Psoas muscle (tissue), 8 donors: ENCODE measurements around the gene MAP7. TPM values are rescaled to one million over a fixed set of nuclear protein-coding genes. Genes with fewer than 3 reads are reported as not detected.

Experiments used
- ATAC-seq, 4 donors: fragments of 200-7000 bp; cut with Tn5 transposase; one replicate each; pipeline ENCODE4 v1.9.1; 2020; ENCODE audit warnings: moderate library complexity in 3 of 4, mild to moderate bottlenecking in 2 of 4
- DNase-seq, 2 donors: peaks; one replicate each; pipeline ENCODE4 v3.0.0-alpha.2; 2020
- H3K27ac ChIP-seq: fragments of 200-600 bp; one replicate; pipeline ENCODE4 v1.8.0; 2022
- H3K27me3 ChIP-seq, 3 donors: fragments of 200-600 bp in 1 of 3; one replicate each; pipeline versions ENCODE4 v1.6.1 to v1.8.0; 2013 to 2022; ENCODE audit warnings: low read length in 2 of 3, mild to moderate bottlenecking in 2 of 3, moderate library complexity in 1 of 3; ENCODE audit not compliant: insufficient read depth in 3 of 3
- H3K36me3 ChIP-seq, 2 donors: fragments of 200-600 bp in 1 of 2; one replicate each; pipeline versions ENCODE4 v1.6.1 to v1.8.0; 2013 to 2022; ENCODE audit warnings: low read depth in 1 of 2, mild to moderate bottlenecking in 1 of 2, moderate library complexity in 1 of 2; ENCODE audit not compliant: insufficient read depth in 1 of 2
- H3K4me1 ChIP-seq: fragments of 200-600 bp; one replicate; pipeline ENCODE4 v1.8.0; 2022
- H3K4me3 ChIP-seq: fragments of 200-600 bp; one replicate; pipeline ENCODE4 v1.8.0; 2022; ENCODE audit warnings: mild to moderate bottlenecking
- H3K9me3 ChIP-seq: fragments of 200-600 bp; one replicate; pipeline ENCODE4 v1.8.0; 2022
- WGBS, 3 donors: extraction: QIAGEN DNeasy Blood & Tissue Kit; methylation state at CpG; one replicate each; pipeline versions ENCODE4 v1.1.6 to v1.1.7; 2013; 5-methylcytosine and 5-hydroxymethylcytosine counted together
- intact Hi-C, 2 donors: fragments of 100-400 bp; cut with DNase I; formaldehyde crosslinking; loops; one replicate each; pipeline versions ENCODE4 v1.11.0 to v1.14.2; 2022
- polyA plus RNA-seq, 3 donors: library from polyadenylated mRNA; stranded (reverse); fragments of 200-250 nt; gene quantifications; one replicate each; pipeline ENCODE4 v1.2.3, GENCODE V29; 2013
- total RNA-seq, 4 donors: library from RNA; stranded (reverse); fragmentation: NEBNext Ultra II Directional in 2 of 4; extraction: Animal tissue kit (Norgen Biotek cat#: 25700) in 2 of 4; gene quantifications; one replicate each; pipeline versions ENCODE4 v1.2.1 to v1.2.4, GENCODE V29; 2021 to 2023
- TF ChIP-seq, protein P1 (sequence below): fragments of 200-600 bp; IDR thresholded peaks from one replicate; pipeline ENCODE4 v1.8.0; 2022; ENCODE audit warnings: antibody characterized with exemption
- donor health status: healthy with polysubstance abuse.
- donor health status: DM: no; HTN: no; CAD: no; lungs with moderate emphysema.
- donor health status: Bipolar disorder and iron deficiency.
- donor health status: healthy.
- donor health status: DM: yes; HTN: yes; CAD: no.
- donor health status: DM: no; HTN: no; CAD: no.
- donor health status: DM: no; HTN: no; CAD: no.
- donor health status: DM: yes; HTN: yes; CAD: no.

MAP7 gene
- total and polyA plus RNA-seq, 7 donors: 0.10 to 0.94 (median 0.32) TPM

GRCh38 chr6:136467186-136467585 lies 83.0 kb downstream of the MAP7 start:
- intact Hi-C loops: no loop called here
- 60 to 81% (median 64%) methylated on average over 1 of the region's 1 CpG for WGBS, 3 donors
- no peaks in the 10 kb centered on the region for H3K27me3 ChIP-seq
- ATAC-seq (no peak), DNase-seq (no peak)
- TF ChIP-seq, protein P1, sequence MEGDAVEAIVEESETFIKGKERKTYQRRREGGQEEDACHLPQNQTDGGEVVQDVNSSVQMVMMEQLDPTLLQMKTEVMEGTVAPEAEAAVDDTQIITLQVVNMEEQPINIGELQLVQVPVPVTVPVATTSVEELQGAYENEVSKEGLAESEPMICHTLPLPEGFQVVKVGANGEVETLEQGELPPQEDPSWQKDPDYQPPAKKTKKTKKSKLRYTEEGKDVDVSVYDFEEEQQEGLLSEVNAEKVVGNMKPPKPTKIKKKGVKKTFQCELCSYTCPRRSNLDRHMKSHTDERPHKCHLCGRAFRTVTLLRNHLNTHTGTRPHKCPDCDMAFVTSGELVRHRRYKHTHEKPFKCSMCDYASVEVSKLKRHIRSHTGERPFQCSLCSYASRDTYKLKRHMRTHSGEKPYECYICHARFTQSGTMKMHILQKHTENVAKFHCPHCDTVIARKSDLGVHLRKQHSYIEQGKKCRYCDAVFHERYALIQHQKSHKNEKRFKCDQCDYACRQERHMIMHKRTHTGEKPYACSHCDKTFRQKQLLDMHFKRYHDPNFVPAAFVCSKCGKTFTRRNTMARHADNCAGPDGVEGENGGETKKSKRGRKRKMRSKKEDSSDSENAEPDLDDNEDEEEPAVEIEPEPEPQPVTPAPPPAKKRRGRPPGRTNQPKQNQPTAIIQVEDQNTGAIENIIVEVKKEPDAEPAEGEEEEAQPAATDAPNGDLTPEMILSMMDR: no peak
- H3K9me3 ChIP-seq: no peaks in the 10 kb centered on the region
- no peak overlapping the region for H3K27ac ChIP-seq
- no peak overlapping the region for H3K4me3 ChIP-seq
- no peaks in the 10 kb centered on the region for H3K4me1 ChIP-seq
- no peaks in the 10 kb centered on the region for H3K36me3 ChIP-seq

DNA sequence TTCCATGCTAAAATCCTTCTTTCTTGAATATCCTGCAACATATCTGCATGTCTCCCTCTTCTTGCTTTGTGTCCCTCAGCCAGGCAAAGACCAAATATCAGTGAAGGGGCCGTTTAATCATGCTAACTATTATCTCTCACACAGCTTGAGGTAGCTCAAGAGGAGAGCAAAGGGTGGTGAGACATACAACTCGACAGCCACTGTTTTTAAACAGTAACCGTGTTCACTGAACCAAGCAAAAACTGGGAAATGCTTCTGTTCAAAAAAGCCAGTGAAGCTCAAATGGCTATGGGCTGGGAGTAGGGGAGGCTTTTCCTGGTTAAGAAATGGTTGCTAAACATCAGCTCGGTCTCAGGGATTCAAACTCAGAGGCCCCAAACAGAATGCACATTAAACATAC lies 83.4 kb downstream of the MAP7 start:
- ATAC-seq (no peak), DNase-seq (no peak)
- Histone ChIP-seq H3K4me3 (no peak overlapping the region), H3K27me3 (no peaks in the 10 kb centered on the region), H3K9me3 (no peaks in the 10 kb centered on the region), H3K36me3 (no peaks in the 10 kb centered on the region), H3K4me1 (no peaks in the 10 kb centered on the region), H3K27ac (no peak overlapping the region)
- TF ChIP-seq, protein P1: no peak
- intact Hi-C loops: no loop called here
- 32 to 47% (median 35%) methylated on average over 4 of the region's 4 CpGs for WGBS, 3 donors

DNA sequence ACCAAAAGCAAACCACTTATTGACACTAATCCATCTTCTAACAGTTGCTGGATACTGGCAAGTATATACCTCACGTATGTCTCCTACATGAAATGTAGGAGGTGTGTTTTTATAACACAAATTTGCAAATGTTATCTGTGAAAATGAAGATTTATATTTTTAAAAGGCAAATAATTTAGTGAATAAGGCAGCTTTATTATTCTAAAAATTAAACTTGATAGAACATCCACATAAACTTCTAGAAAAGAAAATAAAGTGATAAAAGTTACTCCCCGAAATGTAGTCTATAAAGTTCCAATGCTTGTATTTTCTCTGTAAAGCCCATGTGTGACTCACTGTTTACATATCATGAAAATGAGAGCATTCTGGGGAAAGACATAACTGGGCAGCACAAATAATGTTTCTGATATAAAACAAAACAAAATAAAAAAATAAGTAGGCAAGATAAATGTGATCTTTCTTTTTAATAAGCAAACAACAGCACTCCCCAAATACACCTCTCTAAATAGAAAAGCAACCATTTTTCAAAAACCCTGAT lies 84.4 kb downstream of the MAP7 start:
- intact Hi-C loops: no loop called here
- no peak for ATAC-seq
- H3K9me3 ChIP-seq: no peaks in the 10 kb centered on the region
- no peak overlapping the region for H3K4me3 ChIP-seq
- no peak overlapping the region for H3K27ac ChIP-seq
- 81 to 86% (median 84%) methylated on average over 2 of the region's 2 CpGs for WGBS, 3 donors
- no peaks in the 10 kb centered on the region for H3K4me1 ChIP-seq
- TF ChIP-seq, protein P1: no peak
- DNase-seq: no peak
- no peaks in the 10 kb centered on the region for H3K27me3 ChIP-seq
- H3K36me3 ChIP-seq: no peaks in the 10 kb centered on the region

- ATAC-seq (no peak), DNase-seq (no peak)
- no peaks in the 10 kb centered on the region for H3K27me3 ChIP-seq
- H3K9me3 ChIP-seq: no peaks in the 10 kb centered on the region
- intact Hi-C loops: no loop called here
- no peak overlapping the region for H3K27ac ChIP-seq
- H3K36me3 ChIP-seq: no peaks in the 10 kb centered on the region
- TF ChIP-seq, protein P1: no peak
- 52 to 62% (median 61%) methylated on average over 4 of the region's 4 CpGs for WGBS, 3 donors
- H3K4me1 ChIP-seq: no peaks in the 10 kb centered on the region
- no peak overlapping the region for H3K4me3 ChIP-seq
Observed at GRCh38 chr6:136464874-136465273, 85.3 kb downstream of the MAP7 start.

- no peak for DNase-seq
- Histone ChIP-seq H3K27me3 (no peaks in the 10 kb centered on the region), H3K27ac (no peak overlapping the region), H3K9me3 (no peaks in the 10 kb centered on the region), H3K36me3 (no peaks in the 10 kb centered on the region), H3K4me1 (no peaks in the 10 kb centered on the region), H3K4me3 (no peak overlapping the region)
- intact Hi-C loops: no loop called here
- no peak for ATAC-seq
- WGBS, 3 donors: 94 to 95% (median 94%) methylated on average over 2 of the region's 2 CpGs
- TF ChIP-seq, protein P1: no peak
Observed at GRCh38 chr6:136464148-136464547, 86.1 kb downstream of the MAP7 start.
